ENCODE results near the gene UTF1.

The UTF1 gene

GRCh38 chr10:133267829-133268228, 37.8 kb downstream of the UTF1 start (continued):
- TF ChIP-seq ZNF529 (tag by site-specific recombination; IDR thresholded peaks at IDR 0.05; ENCODE audit: insufficient replicate concordance), result no peak

GRCh38 chr10:133268532-133268931, 38.5 kb downstream of the UTF1 start:
- CTCF ChIA-PET, result interaction anchor here (0.5 kb wide), 1 partner anchor 328 kb away, joined by 5 read pairs; no protein-coding TSS in a partner anchor
- POLR2A ChIA-PET, result no interaction called here
- 0 out of 2 replicates have a peak, but pooled peaks have one; percentile 23 for TF ChIP-seq ZNF10 (tag by site-specific recombination; IDR thresholded peaks at IDR 0.05)
- TF ChIP-seq TCF7L2 (IDR thresholded peaks at IDR 0.05; ENCODE audit: borderline replicate concordance, low read depth, low read length), result no peak
- TF ChIP-seq ZNF664 (tag by site-specific recombination; IDR thresholded peaks at IDR 0.05), result no peak
- TF ChIP-seq ZNF513 (tag by site-specific recombination; IDR thresholded peaks at IDR 0.05), result no peak
- TF ChIP-seq ZNF433 (tag by site-specific recombination; IDR thresholded peaks at IDR 0.05; ENCODE audit: low read depth), result no peak
- no peak for TF ChIP-seq ZNF624 (tag by site-specific recombination; IDR thresholded peaks at IDR 0.05)
- TF ChIP-seq ZNF48 (tag by site-specific recombination; IDR thresholded peaks at IDR 0.05), result no peak
- TF ChIP-seq ZNF510 (tag by site-specific recombination; IDR thresholded peaks at IDR 0.05; ENCODE audit: insufficient replicate concordance), result no peak
- no peak for TF ChIP-seq ZNF600 (tag by site-specific recombination; IDR thresholded peaks at IDR 0.05)
- 0 out of 2 replicates have a peak, but pooled peaks have one; percentile 29 for TF ChIP-seq ZNF449 (tag by site-specific recombination; IDR thresholded peaks at IDR 0.05)
- TF ChIP-seq KLF10 (tag by site-specific recombination; IDR thresholded peaks at IDR 0.05), result no peak

GRCh38 chr10:133269367-133269766, 39.4 kb downstream of the UTF1 start:
- Histone ChIP-seq H3K4me1 (ENCODE audit: control insufficient read depth, insufficient read depth, low read length) (no peaks in the 10 kb centered on the region), H3K27ac (ENCODE audit: extremely low read depth, low read depth, low read length) (no peak overlapping the region), H3K4me3 (ENCODE audit: low read depth, low read length) (no peak overlapping the region), H3K36me3 (ENCODE audit: control insufficient read depth in 2 of 2, insufficient read depth in 1 of 2, low read length in 2 of 2) (peaks cover 0 to 10% of the 10 kb centered on the region in 2 experiments; a peak in 1 of 3 replicates), H3K9me3 (ENCODE audit: control insufficient read depth, insufficient read depth, low read depth, low read length) (no peaks in the 10 kb centered on the region)
- TF ChIP-seq SP7 (tag by site-specific recombination; IDR thresholded peaks at IDR 0.05), result no peak
- TF ChIP-seq ZNF677 (tag by site-specific recombination; IDR thresholded peaks at IDR 0.05), result no peak
- no peak for TF ChIP-seq HOXD13 (CRISPR knock-in tag; IDR thresholded peaks at IDR 0.05; ENCODE audit: borderline replicate concordance)
- TF ChIP-seq ZNF280D (tag by site-specific recombination; IDR thresholded peaks at IDR 0.05), result no peak
- TF ChIP-seq ZNF449 (tag by site-specific recombination; IDR thresholded peaks at IDR 0.05), result no peak
- no peak for TF ChIP-seq ZNF549 (tag by site-specific recombination; IDR thresholded peaks at IDR 0.05)
- TF ChIP-seq ZNF600 (tag by site-specific recombination; IDR thresholded peaks at IDR 0.05), result no peak
- no peak for TF ChIP-seq ZBTB26 (tag by site-specific recombination; optimal IDR thresholded peaks at IDR 0.05)
- no peak for TF ChIP-seq ZNF777 (tag by site-specific recombination; IDR thresholded peaks at IDR 0.05; ENCODE audit: borderline replicate concordance)
- no peak for TF ChIP-seq INSM2 (tag by site-specific recombination; IDR thresholded peaks at IDR 0.05)
- TF ChIP-seq ZNF621 (tag by site-specific recombination; IDR thresholded peaks at IDR 0.05), result no peak
- TF ChIP-seq PRDM1 (tag by site-specific recombination; IDR thresholded peaks at IDR 0.05), result no peak
- POLR2A ChIA-PET, result no interaction called here
- CTCF ChIA-PET, result interaction anchor here (0.5 kb wide), 1 partner anchor 329 kb away, joined by 5 read pairs; no protein-coding TSS in a partner anchor

More at GRCh38 chr10:133268532-133268931, 38.5 kb downstream of the UTF1 start:
- Histone ChIP-seq H3K4me1 (ENCODE audit: control insufficient read depth, insufficient read depth, low read length) (no peaks in the 10 kb centered on the region), H3K27ac (ENCODE audit: extremely low read depth, low read depth, low read length) (no peak overlapping the region), H3K9me3 (ENCODE audit: control insufficient read depth, insufficient read depth, low read depth, low read length) (no peaks in the 10 kb centered on the region), H3K36me3 (ENCODE audit: control insufficient read depth in 2 of 2, insufficient read depth in 1 of 2, low read length in 2 of 2) (peaks cover 0 to 10% of the 10 kb centered on the region in 2 experiments; a peak in 1 of 3 replicates), H3K4me3 (ENCODE audit: low read depth, low read length) (no peak overlapping the region)
